Activated CD4-positive, alpha-beta memory T cell treated with anti-CD3 and anti-CD28 coated beads, Interleukin-2, amount 10 ng/mL, durations not matched to agents 7 days and 5 days (primary cell): ENCODE measurements around the gene TFR2. TPM values are rescaled to one million over a fixed set of nuclear protein-coding genes. Genes with fewer than 3 reads are reported as not detected.

Source experiments
- CTCF ChIA-PET: fragments of 350-600 bp; sonication (Branson Sonifier 250); formaldehyde crosslinking; loops from one replicate; lab custom pipeline; 2021; ENCODE audit warnings: antibody characterized with exemption, inconsistent platforms; lab: Charles Lee
- POLR2A ChIA-PET: fragments of 350-600 bp; sonication (Branson Sonifier 250); formaldehyde crosslinking; loops from one replicate; lab custom pipeline; 2021; ENCODE audit warnings: antibody characterized with exemption; lab: Charles Lee
- DNase-seq: peaks from one replicate; pipeline ENCODE4 v3.0.0-alpha.2; 2020
- H3K27ac Mint-ChIP-seq: one replicate; pipeline ENCODE4 v1.8.0; 2021; ENCODE audit warnings: mild to moderate bottlenecking, mixed read lengths
- H3K27me3 Mint-ChIP-seq: one replicate; pipeline ENCODE4 v1.8.0; 2021; ENCODE audit warnings: mixed read lengths
- H3K36me3 Mint-ChIP-seq: one replicate; pipeline ENCODE4 v1.8.0; 2021; ENCODE audit warnings: low read depth, mixed read lengths
- H3K4me1 Mint-ChIP-seq: one replicate; pipeline ENCODE4 v1.8.0; 2021; ENCODE audit warnings: mixed read lengths
- H3K4me3 Mint-ChIP-seq: one replicate; pipeline ENCODE4 v1.8.0; 2021; ENCODE audit warnings: mild to moderate bottlenecking, mixed read lengths
- H3K9me3 Mint-ChIP-seq: one replicate; pipeline ENCODE4 v1.8.0; 2021; ENCODE audit warnings: mixed read lengths
- total RNA-seq, 2 experiments: library from RNA; stranded (reverse); gene quantifications; one replicate each; pipeline ENCODE4 v1.2.3, GENCODE V29; 2021

The TFR2 gene
- total RNA-seq, 2 experiments from 2014 or later: 8.8 to 9.2 TPM

- Mint-ChIP-seq H3K9me3 (no peaks in the 10 kb centered on the region), H3K27ac (no peak overlapping the region), H3K4me3 (no peak overlapping the region), H3K36me3 (peaks cover 21% of the 10 kb centered on the region), H3K4me1 (peaks cover 45% of the 10 kb centered on the region), H3K27me3 (no peaks in the 10 kb centered on the region)
- no peak for DNase-seq
- POLR2A ChIA-PET: interaction anchor here (0.8 to 2.0 kb wide), 12 partner anchors 10 to 116 kb away, joined by 3 to 23 read pairs (median 3); partner anchors contain the start of genes FBXO24 and LRCH4
- CTCF ChIA-PET: interaction anchor here (0.8 to 1.6 kb wide), 3 partner anchors 11 to 89 kb away, joined by 3 to 4 read pairs (median 4); no protein-coding TSS in a partner anchor
Observed at GRCh38 chr7:100570954-100571828, 70.2 kb downstream of the TFR2 start.

Other genes with a start within 250 kb of the TFR2 start
- gene ZCWPW1, start 212.8 kb downstream of the TFR2 start, total RNA-seq: 1 to 10 TPM; 2.7 to 3.0 TPM
- 10 to 100 TPM; 36.7 to 40.1 TPM for gene MEPCE, start 211.7 kb downstream of the TFR2 start, total RNA-seq
- 100 to 1,000 TPM; 100 to 101 TPM for gene PPP1R35, start 205.1 kb downstream of the TFR2 start, total RNA-seq
- 1 to 10 TPM; 4.0 to 4.3 TPM for gene SPACDR, start 177.3 kb downstream of the TFR2 start, total RNA-seq
- 100 to 1,000 TPM; 133 to 136 TPM for gene TSC22D4, start 162.3 kb downstream of the TFR2 start, total RNA-seq
- under 1 TPM; 0.05 to 0.13 TPM for gene NYAP1, start 157.6 kb downstream of the TFR2 start, total RNA-seq
- gene AGFG2, start 102.3 kb downstream of the TFR2 start, total RNA-seq: 10 to 100 TPM; 53.9 to 59.8 TPM
- 10 to 100 TPM; 29.1 to 30.0 TPM for gene SAP25, start 67.7 kb downstream of the TFR2 start, total RNA-seq
- 100 to 1,000 TPM; 199 to 204 TPM for gene LRCH4, start 55.4 kb downstream of the TFR2 start, total RNA-seq
- 1 to 10 TPM; 1.8 to 2.7 TPM for gene FBXO24, start 55.2 kb downstream of the TFR2 start, total RNA-seq
- gene PCOLCE, start 39.2 kb downstream of the TFR2 start, total RNA-seq: 10 to 100 TPM; 16.0 to 18.7 TPM
- 10 to 100 TPM; 47.2 to 53.3 TPM for gene MOSPD3, start 29.0 kb downstream of the TFR2 start, total RNA-seq
- not detected for gene ACTL6B, start 14.9 kb upstream of the TFR2 start, total RNA-seq
- gene GNB2, start 32.2 kb upstream of the TFR2 start, total RNA-seq: 100 to 1,000 TPM; 263 to 266 TPM
- 10 to 100 TPM; 43.4 to 47.4 TPM for gene GIGYF1, start 52.7 kb upstream of the TFR2 start, total RNA-seq
- 10 to 100 TPM; 32.5 to 35.2 TPM for gene POP7, start 64.6 kb upstream of the TFR2 start, total RNA-seq
- gene EPO, start 78.9 kb upstream of the TFR2 start, total RNA-seq: not detected
- not detected for gene ZAN, start 92.0 kb upstream of the TFR2 start, total RNA-seq
- gene EPHB4, start 186.0 kb upstream of the TFR2 start, total RNA-seq: under 1 TPM; 0.60 TPM
- 10 to 100 TPM; 34.0 to 36.3 TPM for gene SLC12A9, start 211.2 kb upstream of the TFR2 start, total RNA-seq
- gene TRIP6, start 225.8 kb upstream of the TFR2 start, total RNA-seq: 10 to 100 TPM; 28.9 to 30.1 TPM
- gene SRRT, start 233.6 kb upstream of the TFR2 start, total RNA-seq: 100 to 1,000 TPM; 202 to 205 TPM
- 1 to 10 TPM; 2.1 to 3.0 TPM for gene UFSP1, start 248.2 kb upstream of the TFR2 start, total RNA-seq